KMS-11 (cell line): ENCODE results near the gene KIAA0753.
"Not testable (repeated sequence)": the region's sequence is repeated elsewhere in the genome, so short reads cannot be mapped to it uniquely, and the experiment has no call there.

Experiments
- H2AFZ ChIP-seq: fragments of 200-600 bp; sonication (generic); 2 replicates; pipeline ENCODE4 v1.6.1; 2016; ENCODE audit warnings: antibody characterized with exemption, mixed run types, low read depth
- H3K27ac ChIP-seq: fragments of 200-600 bp; sonication (generic); 2 replicates; pipeline ENCODE4 v1.6.1; 2016; ENCODE audit warnings: mild to moderate bottlenecking, mixed run types
- H3K27me3 ChIP-seq: fragments of 200-600 bp; sonication (generic); 2 replicates; pipeline ENCODE4 v1.6.1; 2017; ENCODE audit warnings: mild to moderate bottlenecking, low read depth, mixed run types, moderate library complexity; ENCODE audit not compliant: insufficient read depth
- H3K36me3 ChIP-seq: fragments of 200-600 bp; sonication (generic); 2 replicates; pipeline ENCODE4 v1.6.1; 2017; ENCODE audit warnings: mild to moderate bottlenecking, mixed run types; ENCODE audit not compliant: insufficient read depth
- H3K4me1 ChIP-seq: fragments of 200-600 bp; sonication (generic); 2 replicates; pipeline ENCODE4 v1.6.1; 2016; ENCODE audit warnings: mild to moderate bottlenecking, low read depth, mixed run types; ENCODE audit not compliant: poor library complexity, severe bottlenecking
- H3K4me2 ChIP-seq: fragments of 200-600 bp; sonication (generic); 2 replicates; pipeline ENCODE4 v1.7.0; 2016; ENCODE audit warnings: mild to moderate bottlenecking, mixed run types
- H3K4me3 ChIP-seq: fragments of 200-600 bp; sonication (generic); IDR thresholded peaks from 2 replicates; pipeline ENCODE4 v1.6.1; 2017; ENCODE audit warnings: low read depth, low read length, mixed read lengths; ENCODE audit not compliant: insufficient read depth
- H3K79me2 ChIP-seq: fragments of 200-600 bp; sonication (generic); 2 replicates; pipeline ENCODE4 v1.6.1; 2016; ENCODE audit warnings: low read depth, mixed run types; ENCODE audit not compliant: insufficient read depth
- H3K9ac ChIP-seq: fragments of 200-600 bp; sonication (generic); 2 replicates; pipeline ENCODE4 v1.6.1; 2016; ENCODE audit warnings: mild to moderate bottlenecking, mixed run types
- H4K20me1 ChIP-seq: fragments of 200-600 bp; sonication (generic); 2 replicates; pipeline ENCODE4 v1.6.1; 2016; ENCODE audit warnings: mild to moderate bottlenecking, mixed run types; ENCODE audit not compliant: insufficient read depth
- CTCF ChIP-seq: fragments of 200-600 bp; sonication (generic); conservative IDR thresholded peaks from 2 replicates; pipeline ENCODE4 v1.6.1; 2017; ENCODE audit warnings: low read depth, mild to moderate bottlenecking, antibody characterized with exemption, low read length, moderate library complexity, mixed read lengths

Gene KIAA0753

GRCh38 chr17:6666077-6666521 lies 25.6 kb upstream of the KIAA0753 start:
- H3K36me3 ChIP-seq: no peaks in the 10 kb centered on the region
- peak; percentile 46; the same call in 1 of the 2 replicates for TF ChIP-seq CTCF
- no peak overlapping the region for H3K9ac ChIP-seq
- H3K4me3 ChIP-seq: no peak overlapping the region
- no peaks in the 10 kb centered on the region for H4K20me1 ChIP-seq
- H3K4me1 ChIP-seq: no peaks in the 10 kb centered on the region
- no peaks in the 10 kb centered on the region for H3K79me2 ChIP-seq
- no peak overlapping the region for H2AFZ ChIP-seq
- no peak overlapping the region for H3K4me2 ChIP-seq
- no peaks in the 10 kb centered on the region for H3K27me3 ChIP-seq
- no peak overlapping the region for H3K27ac ChIP-seq

DNA sequence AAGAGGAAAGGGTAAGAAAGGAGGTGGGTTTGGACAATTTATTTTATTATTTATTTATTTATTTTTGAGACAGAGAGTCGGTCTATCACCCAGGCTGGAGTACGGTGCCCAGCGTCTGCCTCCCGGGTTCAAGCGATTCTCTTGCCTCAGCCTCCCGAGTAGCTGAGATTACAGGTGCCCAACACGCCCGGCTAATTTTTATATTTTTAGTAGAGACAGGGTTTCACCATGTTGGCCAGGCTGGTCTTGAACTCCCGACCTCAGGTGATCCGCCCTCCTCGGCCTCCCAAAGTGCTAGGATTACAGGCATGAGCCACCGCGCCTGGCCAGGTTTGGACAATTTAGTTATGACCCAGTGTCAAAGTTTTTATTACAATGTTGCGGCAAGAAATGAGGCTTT lies 22.7 kb upstream of the KIAA0753 start:
- not testable (repeated sequence) for H3K27me3 ChIP-seq, H3K4me1 ChIP-seq, H3K36me3 ChIP-seq, H3K4me3 ChIP-seq, H3K4me2 ChIP-seq, H3K27ac ChIP-seq, H4K20me1 ChIP-seq, H3K9ac ChIP-seq, H2AFZ ChIP-seq, H3K79me2 ChIP-seq

DNA sequence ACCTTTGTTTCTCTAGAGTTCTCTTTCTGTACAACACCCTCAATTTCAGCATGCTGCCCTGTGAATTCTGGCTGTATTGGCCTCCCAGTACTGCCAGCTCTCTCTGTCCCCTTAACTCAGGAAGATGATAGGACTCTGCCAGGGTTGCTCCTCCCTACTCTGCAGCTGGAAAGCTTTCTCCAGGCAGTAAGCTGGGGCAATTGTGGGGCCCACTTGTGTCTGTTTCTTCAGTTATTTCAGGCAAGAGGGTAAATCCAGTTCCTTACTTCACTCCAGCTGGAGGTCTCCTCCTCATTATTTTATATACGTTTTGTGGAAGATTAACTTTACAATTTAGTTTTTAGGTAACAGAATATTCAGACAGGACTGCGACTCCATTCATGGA lies 20.9 kb upstream of the KIAA0753 start:
- no peak overlapping the region for H2AFZ ChIP-seq
- no peaks in the 10 kb centered on the region for H3K4me1 ChIP-seq
- H3K36me3 ChIP-seq: no peaks in the 10 kb centered on the region
- no peaks in the 10 kb centered on the region for H3K27me3 ChIP-seq
- H3K79me2 ChIP-seq: no peaks in the 10 kb centered on the region
- no peak for TF ChIP-seq CTCF
- H3K27ac ChIP-seq: no peak overlapping the region
- no peak overlapping the region for H3K9ac ChIP-seq
- no peak overlapping the region for H3K4me3 ChIP-seq
- H4K20me1 ChIP-seq: no peaks in the 10 kb centered on the region
- no peak overlapping the region for H3K4me2 ChIP-seq

GRCh38 chr17:6660805-6661463 lies 20.4 kb upstream of the KIAA0753 start:
- Histone ChIP-seq H3K27ac (no peak overlapping the region), H2AFZ (no peak overlapping the region), H4K20me1 (no peaks in the 10 kb centered on the region), H3K27me3 (no peaks in the 10 kb centered on the region), H3K4me2 (no peak overlapping the region), H3K79me2 (no peaks in the 10 kb centered on the region), H3K36me3 (no peaks in the 10 kb centered on the region), H3K4me1 (no peaks in the 10 kb centered on the region), H3K9ac (no peak overlapping the region), H3K4me3 (no peak overlapping the region)
- TF ChIP-seq CTCF: no peak

DNA sequence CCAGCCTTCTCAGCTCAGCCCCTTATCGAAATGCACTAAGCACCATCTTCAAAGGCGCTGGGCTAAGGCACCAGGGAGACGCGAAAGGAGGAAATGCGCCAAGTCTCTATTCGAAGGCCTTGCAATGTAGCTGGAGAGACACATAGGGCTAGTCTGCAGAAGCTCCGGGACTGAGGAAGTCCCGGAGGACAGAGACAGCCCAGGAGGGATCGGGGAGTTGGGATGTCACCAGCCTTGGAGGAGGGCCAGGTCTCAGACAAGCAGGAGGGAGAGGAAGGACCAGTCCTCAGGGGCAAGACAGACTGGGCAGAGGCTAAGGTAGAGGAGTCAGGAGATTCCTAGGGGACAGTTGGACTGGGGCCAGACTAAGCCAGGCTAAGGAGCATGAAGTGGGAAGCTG lies 19.6 kb upstream of the KIAA0753 start:
- H2AFZ ChIP-seq: no peak overlapping the region
- H3K27ac ChIP-seq: no peak overlapping the region
- H3K79me2 ChIP-seq: no peaks in the 10 kb centered on the region
- no peaks in the 10 kb centered on the region for H4K20me1 ChIP-seq
- no peak overlapping the region for H3K9ac ChIP-seq
- H3K4me1 ChIP-seq: no peaks in the 10 kb centered on the region
- H3K27me3 ChIP-seq: no peaks in the 10 kb centered on the region
- H3K36me3 ChIP-seq: no peaks in the 10 kb centered on the region
- no peak overlapping the region for H3K4me2 ChIP-seq
- no peak for TF ChIP-seq CTCF
- no peak overlapping the region for H3K4me3 ChIP-seq

DNA sequence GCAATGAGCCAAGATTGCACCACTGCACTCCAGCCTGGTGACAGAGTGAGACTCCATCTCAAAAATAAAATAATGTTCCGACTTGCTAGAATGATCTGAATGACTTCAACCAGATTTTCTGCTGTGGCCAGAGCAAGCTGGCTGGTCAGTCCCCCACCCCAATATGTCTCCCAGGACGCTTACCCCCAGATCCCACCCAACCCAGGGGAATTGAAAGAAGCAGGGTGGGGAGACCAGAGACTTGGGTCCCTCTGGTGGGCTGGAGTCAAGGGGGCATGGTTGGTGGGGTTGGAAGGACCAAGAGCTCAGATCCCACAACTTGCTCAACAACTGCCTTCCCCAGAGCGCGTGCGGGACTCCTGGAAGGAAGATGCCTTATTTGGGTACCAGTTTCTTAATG lies 17.9 kb upstream of the KIAA0753 start:
- not testable (repeated sequence) for H3K4me3 ChIP-seq, H3K36me3 ChIP-seq, H2AFZ ChIP-seq, H3K4me2 ChIP-seq, H3K4me1 ChIP-seq, H3K27me3 ChIP-seq, H3K27ac ChIP-seq, H3K9ac ChIP-seq, H3K79me2 ChIP-seq, H4K20me1 ChIP-seq
